GM21367 (cell line): ENCODE measurements around the gene MVD.
"Not testable (repeated sequence)": the region's sequence is repeated elsewhere in the genome, so short reads cannot be mapped to it uniquely, and the experiment has no call there.

Experiments
- ATAC-seq: cut with Tn5 transposase; IDR thresholded peaks from one replicate; pipeline ENCODE4 v1.9.1; 2021; ENCODE audit not compliant: unreplicated experiment

MVD gene

DNA sequence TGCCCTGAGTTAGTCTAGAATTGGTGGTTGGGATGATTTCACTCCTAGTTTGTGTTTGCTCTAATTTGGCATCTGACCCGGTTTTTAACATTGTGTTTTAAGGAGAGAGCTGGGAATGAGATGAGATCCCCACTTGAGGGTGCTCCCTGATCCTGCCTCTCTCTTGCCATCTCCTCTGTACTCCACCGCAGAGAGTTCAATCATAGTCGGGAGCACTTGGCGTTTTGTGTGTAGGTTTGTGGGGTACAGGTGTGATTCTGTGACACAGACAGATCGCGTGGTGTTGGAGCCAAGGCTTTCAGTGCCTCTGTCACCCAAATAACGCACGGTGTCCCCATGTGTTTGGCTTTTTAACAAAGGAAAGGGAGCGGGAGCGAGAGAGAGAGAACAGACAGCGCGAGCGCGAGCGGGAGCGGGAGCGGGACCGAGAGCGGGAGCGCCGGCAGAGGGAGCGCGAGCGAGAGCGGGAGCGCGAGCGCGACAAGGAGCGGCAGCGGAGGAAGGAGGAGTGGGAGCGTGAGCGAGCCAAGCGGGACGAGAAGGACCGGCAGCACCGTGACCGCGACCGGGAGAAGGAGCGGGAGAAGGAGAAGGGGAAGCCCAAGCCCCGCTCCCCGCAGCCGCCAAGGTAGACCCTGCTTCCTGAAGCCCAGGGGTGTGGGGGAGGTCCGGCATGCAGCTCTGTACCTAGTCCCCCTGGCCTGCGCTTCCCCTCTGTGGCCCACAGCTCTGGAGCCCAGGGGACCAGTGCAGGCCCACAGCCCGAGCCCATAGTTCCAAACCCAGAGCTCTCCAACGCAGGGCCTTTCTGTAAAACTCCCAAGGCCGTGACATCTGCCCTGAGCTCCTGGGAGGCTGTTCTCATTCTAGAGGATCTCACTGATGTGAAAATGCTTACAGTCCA, 51.7 kb downstream of the MVD start:
- ATAC-seq = no peak

DNA sequence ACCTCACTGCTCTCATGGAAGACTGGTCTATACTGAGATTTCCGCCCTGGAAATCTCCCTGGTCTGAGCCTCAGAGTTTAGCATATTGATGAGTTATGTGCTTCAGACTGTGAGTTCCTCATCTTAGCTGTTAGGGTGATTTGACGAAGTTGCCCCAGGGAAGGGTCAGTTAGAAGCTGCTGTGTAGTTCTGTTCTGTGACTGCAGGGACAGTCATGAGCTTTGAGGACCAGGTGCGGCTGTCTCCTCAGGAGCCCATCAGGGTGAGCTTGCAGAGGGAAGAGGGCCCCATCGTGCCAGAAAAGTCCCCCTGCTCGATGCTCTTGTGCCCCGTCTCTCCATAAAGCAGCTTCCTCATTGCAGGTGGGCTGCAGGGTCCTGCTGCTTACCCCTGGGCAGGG, 52.8 kb downstream of the MVD start:
- no peak for ATAC-seq

DNA sequence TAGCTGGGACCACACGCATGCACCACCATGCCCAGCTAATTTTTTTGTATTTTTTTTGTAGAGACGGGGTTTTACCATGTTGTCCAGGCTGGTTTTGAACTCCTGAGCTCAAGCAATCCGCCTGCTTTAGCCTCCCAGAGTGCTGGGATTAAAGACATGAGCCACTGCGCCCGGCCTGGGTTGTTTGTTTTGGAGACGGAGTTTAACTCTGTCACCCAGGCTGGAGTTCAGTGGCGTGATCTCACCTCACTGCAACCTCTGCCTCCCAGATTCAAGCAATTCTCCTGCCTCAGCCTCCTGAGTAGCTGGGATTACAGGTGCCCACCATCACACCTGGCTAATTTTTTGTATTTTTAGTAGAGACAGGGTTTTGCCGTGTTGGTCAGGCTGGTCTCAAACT, 53.5 kb downstream of the MVD start:
- not testable (repeated sequence) for ATAC-seq

DNA sequence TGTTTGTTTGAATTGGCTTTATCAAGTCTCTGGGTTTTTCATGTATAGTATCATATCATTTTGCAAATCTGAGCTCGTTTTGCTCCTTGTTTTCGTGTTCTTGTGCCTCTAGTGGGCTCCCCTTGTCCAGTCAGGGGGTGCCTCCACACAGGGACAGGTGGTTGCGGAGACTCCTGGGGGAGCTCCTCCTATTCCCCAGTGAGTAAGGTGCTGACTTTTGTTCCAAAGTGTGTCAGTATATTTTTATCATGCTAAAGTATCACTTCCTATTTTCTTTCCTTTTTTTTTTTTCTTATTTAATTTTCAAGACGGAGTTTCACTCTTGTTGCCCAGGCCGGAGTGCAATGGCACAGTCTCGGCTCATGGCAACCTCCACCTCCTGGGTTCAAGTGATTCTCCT, 54.8 kb downstream of the MVD start:
- no peak for ATAC-seq

DNA sequence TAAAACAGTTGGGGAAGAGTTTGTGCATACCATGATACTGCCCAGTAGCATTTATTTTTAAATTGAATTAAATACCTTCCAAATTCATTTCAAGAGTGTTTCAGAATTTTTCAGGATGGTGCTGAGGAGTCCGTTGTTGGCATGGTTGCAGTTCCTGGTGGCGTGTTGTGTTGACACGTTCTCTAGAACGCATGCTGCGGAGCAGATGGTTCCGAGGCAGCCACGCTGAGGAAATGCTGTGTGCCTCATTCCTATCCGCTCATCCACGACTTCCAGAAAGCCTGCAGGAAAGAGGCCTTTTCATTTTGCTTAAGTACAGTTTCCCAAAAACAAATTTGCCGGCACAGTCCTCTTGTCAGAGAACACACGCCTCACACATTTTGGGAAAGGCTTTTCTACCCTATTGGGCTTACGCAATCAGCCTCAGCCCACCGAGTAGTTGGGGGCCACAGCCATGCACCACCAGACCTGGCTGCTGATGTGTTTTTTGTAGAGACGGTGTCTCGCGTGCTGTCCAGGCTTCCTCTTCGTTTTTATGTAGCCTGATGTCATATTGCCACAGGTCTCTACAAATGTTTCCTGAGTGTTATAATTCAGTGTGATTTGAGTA, 56.6 kb downstream of the MVD start:
- no peak for ATAC-seq

DNA sequence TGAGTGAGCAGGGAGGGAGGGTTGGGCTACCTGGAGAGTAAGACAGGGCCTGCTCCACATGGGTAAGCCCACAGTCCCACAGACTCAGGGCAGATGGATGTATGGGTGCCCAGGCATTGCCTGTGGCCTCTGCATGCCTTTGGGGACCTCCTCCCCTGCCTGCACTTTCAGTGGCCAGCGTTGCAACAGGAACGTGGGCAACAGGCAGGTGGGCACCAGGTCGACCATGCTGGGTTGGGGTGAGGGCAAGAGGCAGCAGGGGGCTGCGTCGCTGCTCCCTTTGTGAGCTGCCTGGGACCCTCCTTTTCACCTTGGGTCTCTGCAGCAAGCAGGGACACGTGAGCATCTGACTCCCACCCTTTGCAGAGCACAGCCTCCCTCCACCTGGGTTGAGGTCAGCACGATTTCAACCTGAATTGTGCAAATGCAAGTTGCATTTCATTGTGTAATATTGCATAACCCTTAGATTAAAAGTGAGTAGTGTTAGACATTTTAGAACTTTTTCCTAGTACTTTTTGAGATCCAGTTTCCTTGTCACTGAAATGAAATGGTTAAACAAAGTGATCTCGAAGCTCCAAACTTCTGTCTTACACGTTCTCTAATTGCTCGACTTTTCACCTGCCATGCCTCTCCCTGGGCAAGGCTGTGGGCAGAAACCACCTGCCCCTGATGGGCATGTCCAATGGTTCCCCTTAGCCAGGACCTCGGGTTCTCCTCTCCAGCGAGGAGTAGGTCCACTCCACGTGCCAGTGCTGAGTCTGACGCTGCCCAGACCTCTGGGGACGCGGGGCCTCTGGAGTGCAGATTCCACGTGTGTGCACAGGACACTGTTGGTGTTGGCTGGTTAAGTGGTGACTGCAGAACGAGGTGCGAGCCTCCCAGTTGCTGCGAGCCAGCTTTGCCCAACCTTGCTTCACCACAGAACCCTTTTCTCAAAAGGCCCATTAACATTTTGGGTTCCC, 57.4 kb downstream of the MVD start:
- no peak for ATAC-seq

DNA sequence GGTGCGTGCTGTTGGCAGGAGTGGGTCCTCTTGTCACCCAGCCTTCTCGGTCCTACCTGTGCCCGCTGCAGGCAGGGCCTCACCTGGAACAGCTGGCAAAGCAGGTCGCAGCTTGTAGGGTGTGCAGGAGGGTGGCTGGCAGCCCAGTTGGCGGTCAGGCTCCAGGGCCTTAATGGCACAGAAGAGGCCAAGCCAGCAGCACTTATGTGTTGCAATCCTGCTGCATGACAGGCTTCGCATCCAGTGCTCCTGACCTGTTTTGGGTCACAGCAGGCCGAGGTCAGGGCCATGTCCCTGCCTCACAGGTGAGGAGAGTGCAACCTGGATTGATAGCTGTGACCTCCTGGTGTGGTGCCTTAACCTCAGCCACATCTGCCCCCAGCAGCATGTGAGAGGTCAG, 60.8 kb downstream of the MVD start:
- no peak for ATAC-seq
